Natural killer cell (primary cell): Measurements from ENCODE around the gene GNB1L. TPM values are rescaled to one million over a fixed set of nuclear protein-coding genes. Genes with fewer than 3 reads are reported as not detected.

ENCODE experiments used
- ATAC-seq, 3 donors: fragments of 150-1000 bp in 2 of 3; fragments of 200-7000 bp in 1 of 3; cut with Tn5 transposase; 1 replicate in 1 of 3; 2 replicates in 2 of 3; pipeline ENCODE4 v1.10.0; 2021; ENCODE audit warnings: mild to moderate bottlenecking in 2 of 3, moderate library complexity in 2 of 3
- DNase-seq, 2 donors: peaks; one replicate each; pipeline versions ENCODE4 v3.0.0 to v3.0.0-alpha.2; 2013 to 2021; ENCODE audit warnings: mixed read lengths in 1 of 2
- H3K27ac ChIP-seq: one replicate; pipeline ENCODE4 v1.5.1; 2013; ENCODE audit warnings: mild to moderate bottlenecking, low read length
- H3K27me3 ChIP-seq: one replicate; pipeline ENCODE4 v1.6.1; 2013; ENCODE audit warnings: low read length; ENCODE audit not compliant: control insufficient read depth, insufficient read depth
- H3K36me3 ChIP-seq: one replicate; pipeline ENCODE4 v1.6.1; 2013; ENCODE audit warnings: low read length; ENCODE audit not compliant: control insufficient read depth, insufficient read depth
- H3K4me1 ChIP-seq: one replicate; pipeline ENCODE4 v1.6.1; 2013; ENCODE audit warnings: low read length; ENCODE audit not compliant: control insufficient read depth, insufficient read depth
- H3K4me3 ChIP-seq: one replicate; pipeline ENCODE4 v1.5.1; 2013; ENCODE audit warnings: low read length
- H3K9me3 ChIP-seq: one replicate; pipeline ENCODE4 v1.6.1; 2013; ENCODE audit warnings: low read length; ENCODE audit not compliant: control insufficient read depth, insufficient read depth
- H3K27ac Mint-ChIP-seq, 2 donors: one replicate each; pipeline ENCODE4 v1.8.0; 2022; ENCODE audit warnings: mild to moderate bottlenecking in 2 of 2, mixed read lengths in 2 of 2, moderate library complexity in 1 of 2
- H3K27me3 Mint-ChIP-seq, 2 donors: one replicate each; pipeline ENCODE4 v1.8.0; 2022; ENCODE audit warnings: low read depth in 2 of 2, mixed read lengths in 2 of 2
- H3K36me3 Mint-ChIP-seq: one replicate; pipeline ENCODE4 v1.8.0; 2022; ENCODE audit warnings: mixed read lengths
- H3K4me1 Mint-ChIP-seq, 2 donors: one replicate each; pipeline ENCODE4 v1.8.0; 2022; ENCODE audit warnings: mixed read lengths in 2 of 2
- H3K4me3 Mint-ChIP-seq: one replicate; pipeline ENCODE4 v1.8.0; 2022; ENCODE audit warnings: mild to moderate bottlenecking, moderate library complexity, mixed read lengths
- H3K9me3 Mint-ChIP-seq, 2 donors: one replicate each; pipeline ENCODE4 v1.8.0; 2022; ENCODE audit warnings: mixed read lengths in 2 of 2
- WGBS: methylation state at CpG from one replicate; pipeline ENCODE4 v1.1.7; 2013; ENCODE audit warnings: missing lambda C conversion rate; ENCODE audit not compliant: insufficient coverage; 5-methylcytosine and 5-hydroxymethylcytosine counted together
- intact Hi-C: fragments of 100-400 bp; cut with micrococcal nuclease; formaldehyde crosslinking; loops from one replicate; pipeline ENCODE4 v1.14.2; 2022
- total RNA-seq, 4 donors: library from RNA; stranded (reverse); fragments of 120-200 nt in 1 of 4; gene quantifications; one replicate each; pipeline versions ENCODE4 v1.2.3 to v1.2.4, GENCODE V29; 2013 to 2022
- TF ChIP-seq, protein P1 (sequence below): fragments of 200-600 bp; IDR thresholded peaks from one replicate; pipeline ENCODE4 v1.8.0; 2022; ENCODE audit warnings: antibody characterized with exemption

GNB1L gene
- total RNA-seq, 3 donors from 2014 or later (not counting 1 experiment from before 2014, with no cell fraction given), result 5.1 to 5.3 (median 5.3) TPM

DNA sequence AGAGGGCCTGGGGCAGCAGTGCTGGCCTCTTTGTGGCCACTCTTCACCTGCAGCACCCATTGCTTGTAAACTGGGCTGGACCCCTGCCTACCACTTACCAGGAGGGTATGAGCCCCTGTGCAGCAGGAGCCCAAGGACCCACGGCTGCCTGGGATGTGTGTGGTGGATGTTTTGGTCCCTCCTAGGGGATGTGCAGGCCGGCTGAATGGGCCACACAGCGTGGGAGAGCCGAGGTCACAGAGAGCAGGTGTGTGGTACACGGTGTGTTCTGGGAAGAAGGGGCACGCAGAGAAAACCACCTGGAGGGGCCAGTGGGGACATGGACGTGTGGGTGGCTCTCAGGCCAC is 19.3 kb upstream of the GNB1L start:
- Histone ChIP-seq H3K27me3 (no peaks in the 10 kb centered on the region), H3K9me3 (no peaks in the 10 kb centered on the region), H3K4me1 (no peaks in the 10 kb centered on the region), H3K36me3 (no peaks in the 10 kb centered on the region), H3K4me3 (no peak overlapping the region), H3K27ac (no peak overlapping the region)
- H3K27ac Mint-ChIP-seq, result no peak overlapping the region
- intact Hi-C loops, result no loop called here
- no peaks in the 10 kb centered on the region for H3K9me3 Mint-ChIP-seq
- ATAC-seq, result no peak
- H3K4me3 Mint-ChIP-seq, result no peak overlapping the region
- WGBS, result 77% methylated on average over 7 of the region's 7 CpGs
- DNase-seq, result no peak
- no peaks in the 10 kb centered on the region for H3K36me3 Mint-ChIP-seq
- TF ChIP-seq, protein P1, sequence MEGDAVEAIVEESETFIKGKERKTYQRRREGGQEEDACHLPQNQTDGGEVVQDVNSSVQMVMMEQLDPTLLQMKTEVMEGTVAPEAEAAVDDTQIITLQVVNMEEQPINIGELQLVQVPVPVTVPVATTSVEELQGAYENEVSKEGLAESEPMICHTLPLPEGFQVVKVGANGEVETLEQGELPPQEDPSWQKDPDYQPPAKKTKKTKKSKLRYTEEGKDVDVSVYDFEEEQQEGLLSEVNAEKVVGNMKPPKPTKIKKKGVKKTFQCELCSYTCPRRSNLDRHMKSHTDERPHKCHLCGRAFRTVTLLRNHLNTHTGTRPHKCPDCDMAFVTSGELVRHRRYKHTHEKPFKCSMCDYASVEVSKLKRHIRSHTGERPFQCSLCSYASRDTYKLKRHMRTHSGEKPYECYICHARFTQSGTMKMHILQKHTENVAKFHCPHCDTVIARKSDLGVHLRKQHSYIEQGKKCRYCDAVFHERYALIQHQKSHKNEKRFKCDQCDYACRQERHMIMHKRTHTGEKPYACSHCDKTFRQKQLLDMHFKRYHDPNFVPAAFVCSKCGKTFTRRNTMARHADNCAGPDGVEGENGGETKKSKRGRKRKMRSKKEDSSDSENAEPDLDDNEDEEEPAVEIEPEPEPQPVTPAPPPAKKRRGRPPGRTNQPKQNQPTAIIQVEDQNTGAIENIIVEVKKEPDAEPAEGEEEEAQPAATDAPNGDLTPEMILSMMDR, result no peak
- no peaks in the 10 kb centered on the region for H3K4me1 Mint-ChIP-seq
- H3K27me3 Mint-ChIP-seq, result no peaks in the 10 kb centered on the region

DNA sequence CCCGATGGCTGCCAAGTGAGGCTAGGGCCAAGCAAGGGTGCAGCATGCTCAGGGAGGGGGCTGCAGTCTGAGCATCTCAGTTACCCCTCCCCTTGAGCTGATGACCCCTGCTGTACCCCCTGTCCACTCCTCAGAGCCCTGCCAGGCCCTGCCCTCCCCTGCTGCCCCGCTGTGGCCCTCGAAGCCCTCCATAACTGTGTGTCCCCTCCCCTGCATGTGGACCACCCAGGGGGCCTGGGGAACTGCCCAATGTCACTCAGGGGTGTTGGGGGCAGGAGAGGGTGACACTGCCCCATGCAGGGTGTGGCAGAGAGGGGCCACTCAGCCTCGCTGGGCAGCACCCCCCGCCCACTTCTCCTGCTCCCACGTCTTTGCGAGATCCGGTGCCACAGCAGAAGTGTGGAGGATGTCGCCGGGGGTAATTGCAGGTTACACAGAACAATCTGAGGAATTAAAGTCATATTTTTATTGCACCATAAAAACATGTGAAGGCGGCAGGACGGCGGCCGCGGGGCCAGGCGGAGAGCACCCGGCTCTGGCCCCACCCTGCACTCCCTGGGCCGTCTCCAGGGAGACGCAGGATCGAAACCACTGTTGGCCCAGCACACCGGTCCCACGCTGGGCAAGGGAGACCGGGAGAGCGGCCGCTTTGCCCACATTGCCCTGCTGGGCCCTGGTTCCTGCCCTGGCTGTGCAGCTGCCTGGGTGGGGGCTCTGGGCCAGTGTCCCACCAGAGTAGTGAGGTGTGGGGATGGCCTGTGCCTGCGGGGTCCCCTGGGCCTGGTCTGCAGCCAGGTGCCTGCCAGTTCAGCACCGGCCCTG is 18.7 kb upstream of the GNB1L start:
- no peak overlapping the region for H3K4me3 ChIP-seq
- Mint-ChIP-seq H3K4me3 (no peak overlapping the region), H3K36me3 (no peaks in the 10 kb centered on the region), H3K9me3 (no peaks in the 10 kb centered on the region), H3K27me3 (no peaks in the 10 kb centered on the region), H3K27ac (no peak overlapping the region), H3K4me1 (no peaks in the 10 kb centered on the region)
- H3K9me3 ChIP-seq, result no peaks in the 10 kb centered on the region
- TF ChIP-seq, protein P1, result no peak
- no peaks in the 10 kb centered on the region for H3K4me1 ChIP-seq
- WGBS, result 96% methylated on average over 27 of the region's 27 CpGs
- intact Hi-C loops, result no loop called here
- no peaks in the 10 kb centered on the region for H3K36me3 ChIP-seq
- ATAC-seq, result no peak
- no peaks in the 10 kb centered on the region for H3K27me3 ChIP-seq
- DNase-seq, result no peak
- H3K27ac ChIP-seq, result no peak overlapping the region

- intact Hi-C loops, result no loop called here
- WGBS, result 58% methylated on average over 7 of the region's 7 CpGs
These were observed 18.1 kb upstream of the GNB1L start for GRCh38 chr22:19872779-19873137.

More at GRCh38 chr22:19872779-19873137, 18.1 kb upstream of the GNB1L start:
- H3K9me3 ChIP-seq, result no peaks in the 10 kb centered on the region
- no peak for ATAC-seq
- Mint-ChIP-seq H3K27ac (no peak overlapping the region), H3K4me3 (no peak overlapping the region), H3K9me3 (no peaks in the 10 kb centered on the region), H3K36me3 (no peaks in the 10 kb centered on the region), H3K4me1 (no peaks in the 10 kb centered on the region), H3K27me3 (no peaks in the 10 kb centered on the region)
- TF ChIP-seq, protein P1, result no peak
- no peak overlapping the region for H3K4me3 ChIP-seq
- H3K27ac ChIP-seq, result no peak overlapping the region
- DNase-seq, result no peak
- no peaks in the 10 kb centered on the region for H3K36me3 ChIP-seq
- no peaks in the 10 kb centered on the region for H3K4me1 ChIP-seq
- H3K27me3 ChIP-seq, result no peaks in the 10 kb centered on the region
